Breast epithelium (tissue), 3 donors: Measurements from ENCODE around the gene DNAH17.

Source experiments
- CTCF ChIP-seq, 3 donors: fragments of 450-650 bp; IDR thresholded peaks; one replicate each; pipeline ENCODE4 v1.5.1; 2016 to 2017; ENCODE audit warnings: antibody characterized with exemption in 3 of 3, mild to moderate bottlenecking in 3 of 3, moderate library complexity in 3 of 3
- POLR2A ChIP-seq: fragments of 450-650 bp; IDR thresholded peaks from one replicate; pipeline ENCODE4 v1.6.1; 2016; ENCODE audit warnings: antibody characterized with exemption, mild to moderate bottlenecking, moderate library complexity

GRCh38 chr17:78538033-78538776 lies 39.0 kb downstream of the DNAH17 start:
- TF ChIP-seq POLR2A (no peak), CTCF (IDR thresholded peaks at IDR 0.05) (no peak)
